ENCODE measurements around the gene TMX1. TPM values are rescaled to one million over a fixed set of nuclear protein-coding genes. Genes with fewer than 3 reads are reported as not detected.

The TMX1 gene, protein sequence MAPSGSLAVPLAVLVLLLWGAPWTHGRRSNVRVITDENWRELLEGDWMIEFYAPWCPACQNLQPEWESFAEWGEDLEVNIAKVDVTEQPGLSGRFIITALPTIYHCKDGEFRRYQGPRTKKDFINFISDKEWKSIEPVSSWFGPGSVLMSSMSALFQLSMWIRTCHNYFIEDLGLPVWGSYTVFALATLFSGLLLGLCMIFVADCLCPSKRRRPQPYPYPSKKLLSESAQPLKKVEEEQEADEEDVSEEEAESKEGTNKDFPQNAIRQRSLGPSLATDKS
- 10 to 100 TPM; 17.1 to 33.0 (median 21.8) TPM for total RNA-seq

DNA sequence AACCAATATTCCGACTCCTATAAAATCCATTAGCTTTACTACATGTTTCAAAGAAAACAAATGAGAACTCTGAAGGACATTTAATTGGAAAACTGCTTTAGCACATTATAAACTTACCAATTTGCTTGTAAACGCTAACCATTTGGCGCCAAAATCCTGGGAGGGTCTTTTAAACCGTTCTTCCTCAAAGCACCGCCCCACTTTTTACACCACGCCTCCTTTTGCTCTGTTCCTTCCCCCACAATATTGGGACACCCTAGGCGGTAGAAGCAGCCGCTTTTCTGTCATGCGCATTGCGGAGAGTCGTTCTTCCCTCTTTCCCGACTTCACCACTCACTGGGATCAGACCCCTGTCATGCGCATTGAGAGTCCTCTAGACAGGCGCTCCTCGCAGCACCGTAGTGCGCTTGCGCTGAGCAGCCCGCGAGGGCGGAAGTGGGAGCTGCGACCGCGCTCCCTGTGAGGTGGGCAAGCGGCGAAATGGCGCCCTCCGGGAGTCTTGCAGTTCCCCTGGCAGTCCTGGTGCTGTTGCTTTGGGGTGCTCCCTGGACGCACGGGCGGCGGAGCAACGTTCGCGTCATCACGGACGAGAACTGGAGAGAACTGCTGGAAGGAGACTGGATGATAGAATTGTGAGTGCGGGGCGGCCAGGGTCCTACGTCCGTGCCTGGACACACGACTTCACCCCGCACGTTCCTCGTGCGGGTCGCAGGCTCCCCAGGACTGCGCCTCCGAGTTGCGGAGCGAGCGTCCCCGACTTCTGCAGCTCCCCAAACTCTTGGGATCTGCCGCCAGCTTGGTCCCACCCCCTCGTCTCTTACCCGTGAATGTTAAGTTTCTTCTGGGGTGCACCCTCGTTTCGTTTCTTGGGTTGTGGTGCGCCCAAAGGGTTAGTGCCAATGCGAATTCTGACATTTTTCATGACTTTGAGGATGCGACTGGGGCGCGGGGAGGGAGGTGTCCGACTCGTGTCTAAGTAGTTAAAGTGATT is at the start of gene TMX1:
Gene TMX1 (plus strand): TSS at position 435 of the 991 bp plus-strand sequence. CDS start 46 bp downstream, at position 481.
- Histone ChIP-seq H3K27me3 (no peaks in the 10 kb centered on the region), H3K27ac (peak within 1 kb of the TSS; percentile 83), H3K36me3 (no peaks in the 10 kb centered on the region), H3K4me3 (peak within 1 kb of the TSS; percentile 84), H3K9me3 (no peaks in the 10 kb centered on the region), H3K4me1 (peaks cover 24% of the 10 kb centered on the region)
- TF ChIP-seq EP300 (IDR thresholded peaks at IDR 0.05) (no peak), POLR2A (IDR thresholded peaks at IDR 0.05) (peak in 1 of 2 donors; percentile 79), POLR2AphosphoS5 (IDR thresholded peaks at IDR 0.05) (peak in 2 of 3 donors; percentile 38 to 91)
- TF ChIP-seq, protein P1, sequence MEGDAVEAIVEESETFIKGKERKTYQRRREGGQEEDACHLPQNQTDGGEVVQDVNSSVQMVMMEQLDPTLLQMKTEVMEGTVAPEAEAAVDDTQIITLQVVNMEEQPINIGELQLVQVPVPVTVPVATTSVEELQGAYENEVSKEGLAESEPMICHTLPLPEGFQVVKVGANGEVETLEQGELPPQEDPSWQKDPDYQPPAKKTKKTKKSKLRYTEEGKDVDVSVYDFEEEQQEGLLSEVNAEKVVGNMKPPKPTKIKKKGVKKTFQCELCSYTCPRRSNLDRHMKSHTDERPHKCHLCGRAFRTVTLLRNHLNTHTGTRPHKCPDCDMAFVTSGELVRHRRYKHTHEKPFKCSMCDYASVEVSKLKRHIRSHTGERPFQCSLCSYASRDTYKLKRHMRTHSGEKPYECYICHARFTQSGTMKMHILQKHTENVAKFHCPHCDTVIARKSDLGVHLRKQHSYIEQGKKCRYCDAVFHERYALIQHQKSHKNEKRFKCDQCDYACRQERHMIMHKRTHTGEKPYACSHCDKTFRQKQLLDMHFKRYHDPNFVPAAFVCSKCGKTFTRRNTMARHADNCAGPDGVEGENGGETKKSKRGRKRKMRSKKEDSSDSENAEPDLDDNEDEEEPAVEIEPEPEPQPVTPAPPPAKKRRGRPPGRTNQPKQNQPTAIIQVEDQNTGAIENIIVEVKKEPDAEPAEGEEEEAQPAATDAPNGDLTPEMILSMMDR (IDR thresholded peaks at IDR 0.05), result no peak
- DNase-seq (ENCODE audit: low spot score in 2 of 2), result peak; percentile 95 to 97
- WGBS, result under 1% methylated on average over 37 of the region's 65 CpGs

DNA sequence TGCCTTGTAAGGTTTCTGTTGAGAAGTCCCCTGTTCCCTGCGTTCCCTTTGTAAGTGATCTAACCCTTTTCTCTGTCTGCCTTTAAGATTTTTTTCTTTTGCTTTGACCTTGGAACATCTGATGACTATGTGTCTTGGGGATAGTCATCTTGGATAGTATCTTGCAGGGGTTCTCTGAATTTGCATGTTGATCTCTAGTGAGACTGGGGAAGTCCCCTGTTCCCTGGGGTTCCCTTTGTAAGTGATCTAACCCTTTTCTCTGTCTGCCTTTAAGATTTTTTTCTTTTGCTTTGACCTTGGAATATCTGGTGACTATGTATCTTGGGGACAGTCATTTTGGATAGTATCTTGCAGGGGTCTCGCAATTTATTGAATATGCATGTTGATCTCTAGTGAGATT is 38.2 kb upstream of the TMX1 start:
- Histone ChIP-seq H3K9me3 (no peaks in the 10 kb centered on the region), H3K4me1 (no peaks in the 10 kb centered on the region), H3K4me3 (no peak overlapping the region), H3K27ac (no peak overlapping the region), H3K36me3 (no peaks in the 10 kb centered on the region), H3K27me3 (peaks cover 7% of the 10 kb centered on the region)
- TF ChIP-seq POLR2AphosphoS5 (IDR thresholded peaks at IDR 0.05) (no peak), POLR2A (IDR thresholded peaks at IDR 0.05) (no peak), EP300 (IDR thresholded peaks at IDR 0.05) (no peak)
- TF ChIP-seq, protein P1 (IDR thresholded peaks at IDR 0.05), result no peak
- no peak for DNase-seq (ENCODE audit: low spot score in 2 of 2)
- WGBS, result 91% methylated on average over 2 of the region's 2 CpGs

GRCh38 chr14:51202914-51203665 is 37.0 kb upstream of the TMX1 start:
- Histone ChIP-seq H3K4me3 (no peak overlapping the region), H3K36me3 (no peaks in the 10 kb centered on the region), H3K9me3 (no peaks in the 10 kb centered on the region), H3K27me3 (peaks cover 7% of the 10 kb centered on the region), H3K27ac (no peak overlapping the region), H3K4me1 (no peaks in the 10 kb centered on the region)
- no peak for DNase-seq (ENCODE audit: low spot score in 2 of 2)
- 76% methylated on average over 5 of the region's 5 CpGs for WGBS
- TF ChIP-seq, protein P1 (IDR thresholded peaks at IDR 0.05), result no peak
- TF ChIP-seq POLR2AphosphoS5 (IDR thresholded peaks at IDR 0.05) (no peak), EP300 (IDR thresholded peaks at IDR 0.05) (no peak), POLR2A (IDR thresholded peaks at IDR 0.05) (no peak)

DNA sequence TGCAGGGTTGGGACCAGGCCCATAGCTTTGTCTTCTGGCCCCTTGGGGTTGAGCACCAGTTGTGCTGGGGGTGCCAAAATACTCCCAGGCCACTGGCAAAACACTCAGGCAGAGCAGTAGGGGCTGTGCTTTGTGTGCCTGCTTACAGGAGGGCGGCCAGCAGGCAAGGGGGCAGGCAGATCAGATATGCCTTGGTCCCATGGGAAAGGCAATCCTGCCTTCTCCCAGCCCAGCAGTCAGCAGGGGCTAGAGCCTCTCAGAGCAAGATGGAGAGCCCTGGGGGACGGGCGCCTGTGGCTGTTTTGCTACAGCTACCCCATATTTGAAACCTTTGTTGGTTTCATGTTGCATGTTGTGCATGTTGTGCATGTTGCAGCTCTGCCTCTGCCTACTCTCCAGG is 36.2 kb upstream of the TMX1 start:
- WGBS, result 91% methylated on average over 3 of the region's 3 CpGs
- TF ChIP-seq POLR2AphosphoS5 (IDR thresholded peaks at IDR 0.05) (no peak), POLR2A (IDR thresholded peaks at IDR 0.05) (no peak), EP300 (IDR thresholded peaks at IDR 0.05) (no peak)
- TF ChIP-seq, protein P1 (IDR thresholded peaks at IDR 0.05), result no peak
- Histone ChIP-seq H3K4me3 (no peak overlapping the region), H3K27me3 (peaks cover 7% of the 10 kb centered on the region), H3K4me1 (no peaks in the 10 kb centered on the region), H3K9me3 (no peaks in the 10 kb centered on the region), H3K36me3 (no peaks in the 10 kb centered on the region), H3K27ac (no peak overlapping the region)
- DNase-seq (ENCODE audit: low spot score in 2 of 2), result no peak

All from suprapubic skin (tissue), 4 donors.